ENCODE measurements around the gene GNA12.

GRCh38 chr7:2859952-2860351, 15.8 kb upstream of the GNA12 start:
- no peak for TF ChIP-seq JUND (IDR thresholded peaks at IDR 0.05; ENCODE audit: low read depth, low read length)
- TF ChIP-seq HDAC2 (IDR thresholded peaks at IDR 0.05): no peak
- no peak for TF ChIP-seq JUNB (IDR thresholded peaks at IDR 0.05)
- TF ChIP-seq PBX3 (IDR thresholded peaks at IDR 0.05; ENCODE audit: insufficient replicate concordance, low read depth, low read length): no peak
- TF ChIP-seq CEBPB (IDR thresholded peaks at IDR 0.05; ENCODE audit: borderline replicate concordance in 1 of 2, low read depth in 2 of 2, low read length in 2 of 2): no peak
- no peak for TF ChIP-seq TCF3 (IDR thresholded peaks at IDR 0.05; ENCODE audit: borderline replicate concordance, insufficient read depth, low read depth, low read length)
